Left lobe of liver (tissue), 2 donors: Measurements from ENCODE around the gene FOLR3. TPM values are rescaled to one million over a fixed set of nuclear protein-coding genes. Genes with fewer than 3 reads are reported as not detected.
"Not testable (repeated sequence)": the region's sequence is repeated elsewhere in the genome, so short reads cannot be mapped to it uniquely, and the experiment has no call there.

ENCODE experiments used
- ATAC-seq: fragments of 200-7000 bp; cut with Tn5 transposase; one replicate; pipeline ENCODE4 v1.9.1; 2020; ENCODE audit warnings: mild to moderate bottlenecking, moderate library complexity
- DNase-seq: peaks from one replicate; pipeline ENCODE4 v3.0.0-alpha.2; 2020; ENCODE audit warnings: low spot score
- total RNA-seq: library from RNA; stranded (reverse); gene quantifications from one replicate; pipeline ENCODE4 v1.2.1, GENCODE V29; 2021
- donor health status: DM: no; HTN: no; CAD: no; lungs with moderate emphysema.
- donor health status: DM: no; HTN: yes; CAD: no.

FOLR3 gene
- total RNA-seq, 1 donor from 2014 or later = 0.81 TPM

DNA sequence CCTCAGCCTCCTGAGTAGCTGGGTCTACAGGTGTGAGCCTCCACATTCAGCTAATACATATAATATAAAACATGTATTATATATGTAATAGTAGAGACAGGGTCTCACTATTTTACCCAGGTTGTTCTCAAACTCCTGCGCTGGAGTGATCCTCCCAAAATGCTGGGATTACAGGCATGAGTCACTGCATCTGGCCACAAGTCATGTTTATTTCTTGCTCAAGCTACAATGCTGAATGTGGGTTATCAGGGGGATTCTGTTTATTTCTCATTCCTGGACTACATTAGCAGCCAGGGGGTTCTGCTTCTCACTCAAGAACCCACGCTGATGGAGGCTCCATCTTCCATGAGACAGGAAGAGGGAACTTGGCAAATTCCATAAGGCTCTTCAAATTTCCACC is 24.8 kb downstream of the FOLR3 start:
- no peak for DNase-seq
- ATAC-seq = no peak

DNA sequence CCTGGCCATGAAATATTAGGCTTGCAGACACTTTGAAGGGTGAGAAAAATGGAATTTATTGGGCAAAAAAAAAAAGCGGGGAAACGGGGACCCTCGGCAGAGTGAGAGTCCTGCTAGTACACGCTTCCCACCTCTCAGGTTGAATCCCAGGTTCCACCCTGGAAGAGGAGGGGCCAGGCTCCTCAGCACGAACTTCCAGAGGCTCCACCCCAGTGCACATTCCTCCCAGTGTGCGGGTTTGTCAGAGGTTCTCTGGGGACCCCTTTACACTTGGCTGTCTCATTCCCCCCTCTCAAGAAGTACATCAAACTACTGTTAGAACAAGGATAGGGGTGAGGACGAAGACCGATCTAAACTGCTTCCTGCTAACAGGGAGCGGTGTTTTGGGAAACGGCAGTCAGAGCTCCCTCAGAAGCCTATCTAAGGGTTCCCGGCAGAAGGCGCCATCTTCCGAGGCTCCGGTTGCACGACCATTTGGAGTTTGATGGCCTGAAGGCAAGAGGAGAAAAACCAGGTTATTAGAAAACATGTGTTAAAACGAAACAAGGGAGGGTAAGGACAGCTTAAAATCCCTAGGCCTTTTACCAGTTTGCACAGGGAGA is 27.5 kb downstream of the FOLR3 start:
- no peak for ATAC-seq
- no peak for DNase-seq

DNA sequence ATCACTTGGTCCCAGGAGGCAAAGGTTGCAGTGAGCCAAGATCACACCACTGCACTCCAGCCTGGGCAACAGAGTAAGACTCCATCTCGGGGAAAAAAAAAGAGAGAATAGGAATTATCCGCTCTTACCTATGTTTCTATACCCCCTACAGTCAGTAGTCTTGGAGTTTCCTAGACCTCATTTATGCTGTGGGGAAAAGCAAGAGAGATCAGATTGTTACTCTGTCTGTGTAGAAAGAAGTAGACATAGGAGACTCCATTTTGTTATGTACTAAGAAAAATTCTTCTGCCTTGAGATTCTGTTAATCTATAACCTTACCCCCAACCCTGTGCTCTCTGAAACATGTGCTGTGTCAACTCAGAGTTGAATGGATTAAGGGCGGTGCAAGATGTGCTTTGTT is 28.7 kb downstream of the FOLR3 start:
- DNase-seq, ATAC-seq: not testable (repeated sequence)

DNA sequence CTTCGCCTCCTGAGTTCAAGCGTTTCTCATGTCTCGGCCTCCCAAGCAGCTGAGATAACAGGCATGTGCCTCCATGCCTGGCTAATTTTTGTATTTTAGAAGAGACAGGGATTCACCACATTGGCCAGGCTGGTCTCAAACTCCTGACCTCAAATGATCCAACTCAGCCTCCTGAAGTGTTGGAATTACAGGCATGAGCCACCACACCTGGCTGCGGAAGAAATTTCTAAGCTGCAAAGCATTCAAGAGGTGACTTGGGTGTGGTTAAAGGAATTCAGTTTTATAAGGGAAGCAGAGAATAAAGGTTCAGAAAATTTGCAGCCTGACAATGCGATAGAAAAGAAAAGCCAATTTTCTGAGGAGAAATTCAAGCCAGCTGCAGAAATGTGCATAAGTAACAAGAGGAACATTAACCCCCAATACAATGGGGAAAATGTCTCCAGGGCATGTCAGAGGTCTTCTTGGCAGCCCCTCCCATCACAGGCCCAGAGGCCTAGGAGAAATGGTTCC is 33.6 kb downstream of the FOLR3 start:
- ATAC-seq = not testable (repeated sequence)

DNA sequence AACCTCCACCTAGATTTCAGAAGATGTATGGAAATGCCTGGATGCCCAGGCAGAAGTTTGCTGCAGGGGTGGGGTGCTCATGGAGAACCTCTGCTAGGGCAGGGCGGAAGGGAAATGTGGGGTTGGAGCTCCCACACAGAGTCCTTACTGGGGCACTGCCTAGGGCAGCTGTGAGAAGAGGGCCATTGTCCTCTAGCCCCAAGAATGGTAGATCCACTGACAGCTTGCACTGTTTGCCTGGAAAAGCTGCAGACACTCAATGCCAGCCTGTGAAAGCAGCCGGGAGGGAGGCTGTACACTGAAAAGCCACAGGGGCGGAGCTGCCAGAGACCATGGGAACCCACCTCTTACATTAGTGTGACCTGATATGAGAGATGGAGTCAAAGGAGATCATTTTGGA is 34.2 kb downstream of the FOLR3 start:
- DNase-seq, ATAC-seq: not testable (repeated sequence)

More for the DNA sequence above, 33.6 kb downstream of the FOLR3 start:
- DNase-seq = not testable (repeated sequence)

DNA sequence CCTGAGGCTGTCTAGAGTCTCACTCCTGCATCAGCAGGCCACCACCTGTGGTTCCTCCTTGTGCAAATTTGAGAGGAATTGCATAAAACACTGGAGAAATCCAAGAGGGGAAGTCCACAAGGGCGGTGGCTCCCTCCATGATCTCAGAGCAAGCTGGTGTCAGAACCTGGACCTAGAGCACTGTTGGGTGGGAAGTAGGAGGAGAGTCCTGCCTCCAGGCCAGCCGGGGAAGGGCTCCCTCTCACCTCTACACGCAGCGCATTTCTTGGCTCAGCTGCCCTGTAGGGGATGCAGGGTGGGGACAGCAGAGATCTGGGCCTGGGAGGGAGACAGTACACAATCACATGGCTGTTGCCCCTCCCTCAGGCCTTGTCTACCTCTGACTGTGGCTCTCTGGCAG is 36.5 kb downstream of the FOLR3 start:
- ATAC-seq, DNase-seq: not testable (repeated sequence)

DNA sequence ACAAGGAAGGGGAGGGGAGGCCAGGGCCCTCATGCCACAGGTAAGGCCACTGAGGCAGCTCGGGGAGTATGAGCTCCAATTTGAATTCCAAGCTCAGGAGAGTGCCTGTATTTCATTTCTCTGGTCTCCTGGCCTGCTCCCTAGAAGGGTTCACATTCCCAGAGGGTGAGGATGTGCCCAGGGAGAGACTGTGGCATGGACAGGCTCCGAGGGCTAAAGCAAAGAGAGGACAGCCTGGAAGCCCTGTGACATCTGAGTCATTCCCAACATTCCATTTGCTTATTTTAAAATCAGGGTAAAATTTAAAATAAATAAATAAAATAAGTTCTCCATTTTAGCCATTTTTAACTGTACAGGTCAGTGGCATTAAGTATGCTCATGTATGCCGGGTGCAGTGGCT is 37.8 kb downstream of the FOLR3 start:
- DNase-seq (no peak), ATAC-seq (no peak)

DNA sequence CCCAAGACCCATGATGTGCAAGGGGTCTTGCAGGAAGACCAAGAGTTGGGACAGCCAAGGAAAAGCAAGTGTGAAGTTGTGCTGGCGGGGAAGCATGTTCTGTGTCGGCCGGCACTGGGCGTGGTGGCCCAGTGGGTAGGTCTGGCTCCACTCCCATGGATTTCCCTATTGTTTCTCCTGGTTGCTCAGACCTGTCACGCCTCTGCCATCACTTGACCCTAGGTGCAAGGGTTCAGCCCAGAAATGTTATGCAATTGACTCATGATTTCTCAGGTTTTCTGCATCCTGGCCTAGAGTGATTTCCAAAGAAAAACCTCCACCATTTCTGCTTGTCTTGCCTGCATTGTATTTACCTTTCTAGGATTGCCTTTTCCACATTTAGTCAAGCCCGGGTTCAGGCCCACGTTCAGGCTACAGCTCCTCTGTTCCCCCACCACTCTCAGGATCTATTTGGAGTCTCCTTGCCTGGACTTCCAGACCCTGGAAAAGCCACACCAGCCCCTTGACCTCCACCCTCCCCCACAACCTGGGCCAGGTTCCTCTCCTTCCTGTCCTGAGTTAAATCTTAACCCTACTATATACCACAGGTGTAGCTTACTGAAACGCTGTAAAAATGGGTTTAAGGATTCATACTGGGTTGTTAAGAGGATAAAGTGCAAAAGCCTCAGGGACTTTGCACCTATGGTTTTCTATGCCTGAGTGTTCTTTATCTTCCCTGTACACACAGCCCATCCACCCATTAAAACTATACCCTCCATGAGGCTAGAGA is 39.0 kb downstream of the FOLR3 start:
- no peak for ATAC-seq
- no peak for DNase-seq

DNA sequence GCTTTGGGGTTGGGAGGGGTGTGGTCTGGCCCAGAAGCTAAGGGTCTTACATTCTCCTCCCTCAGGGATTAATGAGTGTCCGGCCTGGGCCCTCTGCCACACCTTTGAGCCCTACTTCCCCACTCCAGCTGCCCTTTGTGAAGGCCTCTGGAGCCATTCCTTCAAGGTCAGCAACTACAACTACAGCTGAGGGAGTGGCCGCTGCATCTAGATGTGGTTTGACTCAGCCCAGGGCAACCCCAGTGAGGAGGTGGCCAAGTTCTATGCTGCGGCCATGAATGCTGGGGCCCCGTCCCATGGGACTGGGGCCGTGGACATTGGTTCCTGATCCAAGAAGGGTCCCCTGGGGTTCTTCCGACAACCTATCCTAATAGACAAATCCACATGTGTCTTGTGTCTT is 42.1 kb downstream of the FOLR3 start:
- ATAC-seq = no peak
- no peak for DNase-seq

DNA sequence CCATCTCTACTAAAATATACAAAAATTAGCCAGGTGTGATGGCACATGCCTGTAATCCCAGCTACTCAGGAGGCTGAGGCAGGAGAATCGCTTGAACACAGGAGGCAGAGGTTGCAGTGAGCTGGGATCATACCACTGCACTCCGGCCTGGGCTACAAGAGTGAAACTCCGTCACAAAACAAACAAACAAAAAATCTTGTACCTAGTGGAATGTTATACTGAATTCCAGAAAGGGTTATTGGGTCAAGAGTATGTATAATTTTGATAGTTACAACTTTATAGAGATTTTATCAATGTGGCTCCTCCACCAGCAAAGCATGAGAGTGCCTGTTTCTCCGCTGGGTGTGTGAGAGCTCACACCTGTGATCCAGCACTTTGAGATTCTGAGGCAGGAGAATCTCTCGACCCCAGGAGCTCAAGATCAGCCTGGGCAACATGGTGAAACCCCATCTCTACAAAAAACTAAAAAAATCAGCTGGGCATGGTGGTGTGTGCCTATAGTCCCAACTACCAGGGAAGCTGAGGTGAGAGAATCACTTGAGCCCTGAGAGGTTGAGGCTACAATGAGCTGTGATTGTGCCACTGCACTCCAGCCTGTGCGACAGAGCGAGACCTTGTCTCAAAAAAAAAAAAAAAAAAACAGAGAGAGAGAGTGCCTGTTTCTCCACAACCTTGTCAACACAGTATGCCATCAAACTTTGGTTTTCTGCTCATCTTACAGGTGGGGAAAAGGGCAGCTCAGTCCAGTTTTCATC is 43.7 kb downstream of the FOLR3 start:
- ATAC-seq (no peak), DNase-seq (no peak)

DNA sequence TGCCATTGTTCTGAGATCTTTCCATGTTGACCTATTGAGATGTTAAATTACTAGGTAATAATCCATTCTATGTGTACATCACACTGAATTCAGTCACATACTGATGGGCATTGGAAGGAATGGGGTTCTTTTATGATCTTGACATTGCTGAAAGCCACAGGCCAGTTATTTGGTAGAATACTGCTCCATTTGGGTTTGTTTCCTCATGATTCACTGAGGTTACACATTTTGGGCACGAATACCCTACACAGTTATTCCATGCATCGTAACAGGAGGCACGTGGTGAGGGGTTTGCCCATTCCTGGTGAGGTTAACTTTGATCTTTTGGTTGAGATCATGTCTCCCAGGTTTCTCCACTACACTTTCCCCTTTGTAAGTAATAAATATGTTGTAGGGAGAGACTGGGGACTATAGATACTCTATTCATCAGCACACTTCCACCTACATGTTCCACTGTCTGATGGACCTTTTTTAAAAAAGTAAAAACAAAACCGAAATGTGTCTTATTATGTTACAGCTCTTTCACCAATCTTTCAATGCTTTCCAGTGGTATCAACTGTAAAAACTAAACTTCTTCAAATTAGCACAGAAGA is 44.4 kb downstream of the FOLR3 start:
- no peak for ATAC-seq
- DNase-seq = no peak

DNA sequence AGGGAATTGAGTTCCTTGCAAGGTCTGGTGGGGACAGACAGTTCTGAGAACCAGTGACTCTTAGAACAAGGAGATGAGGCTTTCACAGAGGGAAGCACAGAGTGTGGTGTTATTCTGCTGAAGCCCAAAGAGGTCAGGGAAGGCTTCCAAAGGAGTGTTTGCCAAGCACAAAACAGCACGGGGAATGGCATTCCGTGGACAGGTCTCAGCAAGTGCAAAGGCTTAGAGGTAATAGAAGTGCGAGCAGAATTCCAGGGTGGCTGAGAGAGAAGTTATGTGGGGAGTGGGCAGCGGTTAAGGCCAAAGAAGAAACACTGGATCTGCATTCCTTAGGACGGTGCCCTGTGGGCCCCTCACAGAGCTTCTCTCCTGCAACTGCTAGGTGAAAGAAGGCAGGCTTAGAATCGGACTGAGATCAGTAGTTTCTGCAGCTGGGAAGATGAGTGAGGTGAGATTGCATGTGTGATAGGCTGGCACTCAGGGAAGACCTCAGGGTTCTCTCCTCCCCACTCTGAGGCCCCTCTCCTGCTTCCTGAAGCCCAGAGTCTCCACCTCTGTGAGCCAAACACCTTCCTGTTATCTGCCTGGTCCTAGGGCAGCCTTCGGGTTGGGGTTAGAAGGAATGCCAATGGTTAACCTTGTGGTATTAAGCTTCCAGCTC is 45.5 kb downstream of the FOLR3 start:
- not testable (repeated sequence) for DNase-seq, ATAC-seq

DNA sequence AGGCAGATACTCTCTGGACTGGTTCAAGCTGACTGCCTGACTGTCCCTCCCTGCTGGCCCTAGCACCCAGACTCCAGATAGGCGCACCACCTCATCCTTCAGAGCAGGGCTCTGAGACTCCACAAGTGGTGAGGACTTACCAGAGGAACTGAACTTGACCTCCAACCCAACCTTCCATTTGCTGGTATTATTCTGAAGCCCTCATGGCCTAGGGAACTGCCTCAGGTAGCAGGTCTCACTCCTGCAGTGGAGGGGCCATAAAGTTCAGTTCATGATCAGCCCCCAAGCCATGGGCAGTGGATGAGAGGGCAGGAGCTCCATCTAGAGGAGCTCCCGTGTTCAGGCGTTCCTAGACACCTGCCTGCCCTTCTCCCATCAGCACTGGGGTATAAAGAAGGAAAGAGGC is 46.0 kb downstream of the FOLR3 start:
- ATAC-seq = peak; percentile 43
- DNase-seq = not testable (repeated sequence)

DNA sequence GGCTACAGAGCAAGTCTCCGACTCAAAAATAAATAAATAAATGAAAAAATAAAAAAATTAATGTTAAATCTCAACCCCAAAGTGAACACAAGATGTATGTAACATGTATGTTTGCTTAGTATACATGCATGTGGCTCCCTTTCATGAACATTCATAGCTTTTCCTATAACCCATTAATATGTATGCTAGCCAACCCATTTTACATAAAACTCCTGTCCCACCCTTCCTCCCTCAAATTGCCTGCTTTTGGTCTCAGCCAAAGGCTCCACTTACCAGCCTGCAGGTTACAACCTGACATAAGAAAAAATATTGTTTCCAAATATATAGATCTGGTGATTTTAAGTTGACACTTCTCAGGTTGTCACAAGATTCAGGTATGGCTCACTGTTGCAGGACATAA is 52.7 kb downstream of the FOLR3 start:
- no peak for ATAC-seq
- DNase-seq = no peak

Other genes with a start within 250 kb of the FOLR3 start
- gene XNDC1N, start 207.1 kb upstream of the FOLR3 start, total RNA-seq = 3.4 TPM
- 18.5 TPM for gene RNF121, start 206.7 kb upstream of the FOLR3 start, total RNA-seq
- gene IL18BP, start 136.8 kb upstream of the FOLR3 start, total RNA-seq = 3.0 TPM
- gene NUMA1, start 55.2 kb upstream of the FOLR3 start, total RNA-seq = 59.0 TPM
- 7.6 TPM for gene LRRC51, start 54.9 kb upstream of the FOLR3 start, total RNA-seq
- 32.5 TPM for gene LAMTOR1, start 32.4 kb upstream of the FOLR3 start, total RNA-seq
- 0.43 TPM for gene TOMT, start 29.8 kb upstream of the FOLR3 start, total RNA-seq
- 17.8 TPM for gene ANAPC15, start 23.0 kb upstream of the FOLR3 start, total RNA-seq
- gene FOLR1, start 56.4 kb downstream of the FOLR3 start, total RNA-seq = not detected
- 5.8 TPM for gene FOLR2, start 81.1 kb downstream of the FOLR3 start, total RNA-seq
- gene INPPL1, start 89.0 kb downstream of the FOLR3 start, total RNA-seq = 56.3 TPM
- gene PHOX2A, start 108.5 kb downstream of the FOLR3 start, total RNA-seq = not detected